ENCODE measurements around the gene CAV3. TPM values are rescaled to one million over a fixed set of nuclear protein-coding genes. Genes with fewer than 3 reads are reported as not detected.
"Not testable (repeated sequence)": the region's sequence is repeated elsewhere in the genome, so short reads cannot be mapped to it uniquely, and the experiment has no call there.

The CAV3 gene
- total RNA-seq, result not detected

GRCh38 chr3:8733332-8734094, at the start of gene CAV3:
CAV3 (plus strand) TSS chr3:8733802; CDS start chr3:8733877, 75 bp downstream.
- no peak for ATAC-seq

GRCh38 chr3:8684992-8685391, 48.6 kb upstream of the CAV3 start:
- ATAC-seq, result not testable (repeated sequence)

- not testable (repeated sequence) for ATAC-seq
Measured at GRCh38 chr3:8691295-8691694, 42.3 kb upstream of the CAV3 start.

DNA sequence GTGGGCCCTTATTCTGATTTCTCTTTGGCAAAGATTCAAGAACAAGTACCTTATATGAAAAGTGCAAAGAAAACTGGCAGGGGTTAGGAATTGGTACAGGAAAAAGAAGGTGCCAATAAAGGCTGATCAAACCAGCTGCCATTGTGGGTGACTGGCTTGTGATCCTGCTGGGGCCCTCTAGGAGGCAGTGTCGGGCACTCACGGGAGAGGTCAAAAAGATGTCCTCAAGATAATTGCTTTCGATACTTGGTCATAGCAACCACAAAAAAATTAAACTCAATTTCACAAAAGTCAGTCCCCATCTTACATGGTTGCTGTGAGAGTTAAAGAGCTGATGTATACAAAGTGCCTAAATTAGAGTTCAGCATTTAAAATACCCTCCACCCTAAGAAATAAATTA, 31.0 kb upstream of the CAV3 start:
- no peak for ATAC-seq

DNA sequence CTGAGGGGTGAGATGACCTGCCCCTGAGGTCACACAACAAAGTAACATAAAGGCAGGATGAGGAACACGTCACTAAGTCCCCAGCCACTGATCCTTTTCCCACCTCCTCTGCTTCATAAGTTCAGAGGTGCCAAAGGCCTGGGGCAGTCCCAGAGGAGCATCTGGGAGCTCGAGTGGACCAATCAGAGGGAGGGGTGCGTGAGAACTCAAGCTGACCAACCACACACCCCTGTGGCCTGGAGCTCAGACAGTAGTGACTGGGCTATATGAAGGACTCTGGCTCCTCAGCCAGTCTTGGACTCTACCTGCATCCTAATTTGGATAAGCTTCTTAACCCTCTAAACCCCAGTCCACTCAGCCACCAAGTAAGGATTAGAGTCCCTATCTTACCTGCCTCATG, 28.0 kb upstream of the CAV3 start:
- no peak for ATAC-seq

GRCh38 chr3:8709287-8709686, 24.3 kb upstream of the CAV3 start:
- ATAC-seq, result no peak

- no peak for ATAC-seq
Measured at GRCh38 chr3:8709801-8710507, 23.6 kb upstream of the CAV3 start.

DNA sequence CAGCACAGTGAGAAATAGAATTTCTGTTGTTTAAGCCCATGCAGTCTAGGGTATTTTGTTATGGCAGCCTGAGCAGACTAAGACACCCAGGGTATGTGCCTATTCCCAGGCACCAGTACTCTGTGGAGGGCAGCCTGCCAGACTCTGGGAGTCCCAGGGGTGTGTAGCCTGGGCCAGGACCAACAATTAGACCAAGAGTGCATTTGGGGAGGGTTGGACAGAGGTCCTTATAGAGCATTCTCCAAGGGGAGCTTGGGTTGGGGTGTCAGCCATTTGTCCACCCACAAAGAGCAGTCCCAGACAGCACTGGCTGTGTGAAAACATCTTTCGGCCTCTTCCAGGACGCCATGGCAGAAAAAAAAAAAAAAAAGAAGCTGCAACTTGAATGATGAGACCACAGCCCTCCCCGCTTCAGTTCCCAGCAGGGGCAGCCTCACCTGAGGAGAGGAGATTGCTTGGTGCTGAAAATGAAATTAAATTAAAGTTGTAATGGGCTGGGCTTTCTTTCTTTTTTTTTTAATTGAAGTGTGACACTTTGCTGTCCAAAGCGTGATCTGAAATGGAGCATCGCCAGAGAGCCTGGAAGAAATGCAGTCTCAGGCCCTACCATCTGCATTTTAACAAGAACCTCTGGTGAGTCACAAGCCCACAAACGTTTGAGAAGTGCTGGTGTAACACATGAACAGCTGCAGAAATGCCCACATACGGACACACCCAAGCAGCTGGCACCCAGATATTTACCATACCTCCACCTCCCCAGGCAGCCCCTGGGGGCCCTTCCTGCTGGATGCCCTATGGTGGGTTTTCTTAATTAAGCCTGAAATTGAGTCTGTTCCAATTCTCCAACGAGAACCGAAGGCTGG, 21.3 kb upstream of the CAV3 start:
- no peak for ATAC-seq

- no peak for ATAC-seq
Measured at GRCh38 chr3:8712908-8713255, 20.7 kb upstream of the CAV3 start.

DNA sequence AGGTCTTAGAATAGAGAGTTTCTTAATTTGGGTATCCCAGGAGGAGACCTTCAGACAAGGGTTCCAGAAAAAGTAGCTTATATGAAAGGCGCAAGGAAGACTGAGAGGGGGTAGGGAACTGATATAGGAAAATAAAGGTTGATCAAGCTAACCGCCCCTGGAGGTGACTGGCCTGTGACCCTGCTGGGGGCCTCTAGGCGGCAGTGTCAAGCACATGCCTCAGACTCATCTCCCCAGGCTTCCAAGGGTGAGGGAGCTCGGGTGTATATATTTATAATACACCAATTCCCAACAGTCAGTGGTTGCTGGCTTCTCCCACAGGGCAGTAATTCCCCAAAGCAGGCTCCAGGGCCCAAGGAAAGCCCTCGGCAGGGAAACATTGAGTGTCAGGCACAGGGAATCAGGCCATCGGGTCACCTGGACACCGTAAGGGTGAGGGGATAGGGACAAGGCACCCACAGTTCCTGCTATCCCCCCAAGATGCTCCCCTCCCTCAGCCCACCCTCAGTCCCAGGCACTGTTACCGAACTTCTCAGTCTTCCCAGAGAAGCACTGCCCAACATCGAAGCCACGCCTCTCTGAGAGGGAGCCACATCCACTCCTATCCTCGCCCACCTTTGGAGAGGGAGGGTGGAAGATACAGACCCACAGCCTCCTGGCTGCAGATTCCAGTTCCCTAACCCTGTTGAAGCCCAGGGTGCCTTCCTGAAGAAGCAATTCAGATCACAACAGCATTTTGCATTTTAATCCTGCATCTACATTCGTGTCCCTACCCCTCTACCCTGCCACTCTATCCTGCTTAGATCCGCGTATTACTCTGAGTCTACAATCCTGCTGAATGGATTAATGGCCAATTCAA, 19.5 kb upstream of the CAV3 start:
- no peak for ATAC-seq

DNA sequence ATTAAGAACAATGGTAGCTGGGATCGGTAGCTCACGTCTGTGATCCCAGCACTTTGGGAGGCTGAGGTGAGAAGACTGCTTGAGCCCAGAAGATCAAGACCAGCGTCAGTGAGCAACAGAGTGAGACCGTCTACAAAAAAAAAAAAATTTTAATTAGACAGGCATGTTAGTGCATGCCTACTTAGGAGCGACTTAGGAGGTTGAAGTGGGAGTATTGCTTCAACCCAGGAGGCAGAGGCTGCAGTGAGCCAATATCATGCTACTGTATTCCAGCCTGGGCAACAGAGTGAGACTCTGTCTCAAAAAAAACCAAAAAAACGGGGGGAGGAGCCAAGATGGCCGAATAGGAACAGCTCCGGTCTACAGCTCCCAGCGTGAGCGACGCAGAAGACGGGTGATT, 17.8 kb upstream of the CAV3 start:
- not testable (repeated sequence) for ATAC-seq

GRCh38 chr3:8722808-8723207, 10.8 kb upstream of the CAV3 start:
- no peak for ATAC-seq

DNA sequence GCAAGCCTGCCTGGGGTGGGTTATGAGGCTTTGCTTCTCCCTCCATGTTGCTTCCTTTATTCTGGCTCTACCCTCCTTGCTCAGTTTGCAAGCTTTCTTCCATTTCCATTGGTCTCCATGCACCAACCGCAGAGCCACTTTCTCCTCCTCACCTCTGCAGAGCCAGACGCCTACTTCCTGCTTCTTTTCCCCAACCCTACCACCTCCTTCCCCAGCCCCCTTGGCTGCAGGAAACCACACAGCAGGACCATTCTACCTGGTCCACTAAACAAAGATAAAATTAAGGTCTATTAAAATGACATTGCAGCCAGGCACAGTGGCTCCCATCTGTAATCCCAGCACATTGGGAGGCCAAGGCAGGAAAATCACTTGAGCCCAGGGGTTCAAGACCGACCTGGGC, 10.0 kb upstream of the CAV3 start:
- ATAC-seq, result no peak

DNA sequence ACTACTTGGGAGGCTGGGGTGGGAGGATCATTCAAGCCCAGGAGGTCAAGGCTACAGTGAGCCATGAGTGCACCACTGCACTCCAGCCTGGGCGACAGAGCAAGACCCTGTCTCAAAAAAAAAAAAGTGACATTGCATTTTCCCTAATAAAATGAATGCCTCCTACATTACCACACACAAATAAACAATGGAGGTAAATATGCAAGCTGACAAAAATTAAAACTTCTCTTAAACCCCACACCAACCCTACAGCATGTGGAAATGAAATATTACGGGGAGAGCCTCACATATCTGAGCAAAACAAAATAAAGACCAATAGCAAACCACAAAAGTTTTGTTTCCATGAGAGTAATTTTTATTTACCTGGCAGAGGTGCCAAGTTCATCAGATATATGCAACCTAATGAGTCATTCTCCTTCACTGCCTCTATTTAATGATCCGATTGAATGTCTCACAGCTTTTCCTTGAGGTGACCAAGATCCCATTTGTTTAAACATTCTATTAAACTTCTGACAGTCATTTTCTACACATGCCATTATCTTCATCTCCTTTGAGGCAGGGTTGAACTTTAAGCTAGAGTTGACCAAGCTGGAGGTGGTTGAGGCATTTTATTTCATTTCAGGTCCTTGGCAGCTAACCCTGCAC, 9.4 kb upstream of the CAV3 start:
- ATAC-seq, result peak; percentile 38

DNA sequence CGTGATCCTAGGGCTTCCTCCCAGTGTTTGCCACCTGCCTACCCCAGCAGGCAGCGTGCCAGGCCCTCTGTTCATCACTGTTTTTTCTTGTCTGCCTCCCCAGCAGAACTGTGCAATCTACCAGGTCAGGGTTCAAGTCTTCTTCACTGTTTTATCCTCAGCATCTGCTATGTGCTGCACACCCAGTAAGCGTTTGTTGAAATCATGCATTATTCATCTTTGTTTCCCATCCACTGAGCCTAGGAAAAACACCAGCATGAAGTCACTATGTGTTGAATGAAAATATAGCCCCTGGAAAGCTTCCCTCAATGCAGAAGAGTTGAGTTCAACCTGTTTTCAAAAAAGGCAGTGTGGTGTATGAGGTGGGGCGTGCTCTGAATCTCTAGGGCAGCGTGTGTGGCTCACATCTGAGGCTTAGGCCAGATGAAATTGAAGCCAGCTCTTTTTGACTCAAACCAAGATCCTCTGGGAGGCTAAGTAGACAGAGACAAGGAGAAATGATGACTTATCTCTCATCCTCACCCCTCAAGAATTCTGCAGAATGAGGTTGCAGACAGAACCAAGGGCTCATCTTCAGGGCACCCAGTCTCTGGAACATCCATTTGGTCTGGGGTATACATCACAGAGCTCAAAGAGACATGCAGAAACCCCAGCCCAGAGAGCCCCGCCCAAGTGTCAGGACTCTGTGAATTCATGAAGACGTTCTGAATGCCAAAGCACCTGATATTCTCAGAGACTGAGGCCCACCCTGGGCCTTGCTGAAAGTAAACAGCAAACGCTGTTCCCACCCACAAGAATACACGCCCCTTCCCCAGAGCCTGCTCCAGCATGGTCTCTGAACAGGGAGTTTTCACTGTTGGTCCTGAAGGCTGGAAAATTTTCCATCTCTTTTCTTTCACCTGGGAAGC, 5.7 kb upstream of the CAV3 start:
- ATAC-seq, result no peak

DNA sequence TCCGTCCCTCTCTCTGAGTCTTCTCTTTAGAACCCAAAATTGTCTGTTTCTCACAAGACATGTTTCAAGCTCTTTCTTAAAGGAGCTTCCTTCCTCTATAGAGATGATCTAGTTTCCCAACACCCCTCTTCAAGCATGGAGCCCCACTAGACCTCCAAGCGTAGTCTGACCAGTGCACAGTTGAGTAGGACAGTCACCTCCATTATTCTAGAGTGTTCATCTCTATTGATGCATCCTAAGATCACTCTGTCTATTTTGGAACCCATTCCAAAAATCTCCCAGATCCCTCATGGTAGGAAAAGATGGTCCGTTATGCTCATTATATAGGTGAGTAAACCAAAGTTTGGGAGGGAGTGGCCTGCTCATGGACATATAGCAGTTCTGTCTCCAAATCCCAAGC, 4.1 kb upstream of the CAV3 start:
- no peak for ATAC-seq

DNA sequence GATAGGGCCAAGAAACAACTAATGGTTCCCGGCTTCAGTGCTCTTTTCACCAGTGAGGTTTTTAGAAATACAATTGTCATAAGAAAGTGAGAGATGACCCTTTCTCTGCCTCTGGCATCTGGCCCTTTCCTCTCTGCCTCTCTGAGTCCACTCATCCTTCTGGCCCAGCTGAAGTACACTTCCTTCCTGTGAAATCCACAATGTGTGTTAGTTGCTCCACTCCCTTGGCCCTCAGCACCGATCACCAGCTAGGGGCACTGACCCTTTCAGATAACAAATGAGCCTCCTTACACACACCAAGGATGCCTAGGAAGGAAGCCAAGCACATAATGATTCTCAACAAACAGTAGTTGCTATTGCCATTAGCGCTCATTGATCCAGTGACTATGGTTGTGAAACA, 2.9 kb upstream of the CAV3 start:
- ATAC-seq, result no peak

- no peak for ATAC-seq
Measured at GRCh38 chr3:8732413-8732812, 1.2 kb upstream of the CAV3 start.

- ATAC-seq, result no peak
Measured at GRCh38 chr3:8734137-8734878, 706 bp downstream of the CAV3 start.

DNA sequence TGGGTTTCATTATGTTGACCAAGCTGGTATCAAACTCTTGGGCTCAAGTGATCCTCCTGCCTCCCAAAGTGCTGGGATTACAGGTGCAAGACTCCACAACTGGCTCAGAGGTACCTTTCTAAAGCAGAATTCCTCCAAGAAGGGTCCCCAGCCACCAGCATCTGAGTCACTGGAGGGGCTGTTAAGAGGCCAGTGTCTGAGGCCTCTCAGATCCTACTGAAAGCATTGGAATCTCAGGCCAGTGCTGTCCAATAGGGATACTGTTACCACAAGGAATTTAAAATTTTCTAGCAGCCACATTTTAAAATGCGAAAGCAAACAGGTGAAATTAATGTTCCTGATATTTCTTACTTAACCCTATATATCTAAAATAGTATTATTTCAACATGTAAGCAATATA, 1.3 kb downstream of the CAV3 start:
- ATAC-seq, result no peak
